KOPT-K1 (cell line): ENCODE measurements around the gene POU2F1.
"Not testable (repeated sequence)": the region's sequence is repeated elsewhere in the genome, so short reads cannot be mapped to it uniquely, and the experiment has no call there.

Source experiments
- H3K27ac ChIP-seq: fragments of 200-600 bp; sonication (generic); 2 replicates; pipeline ENCODE4 v1.5.1; 2016; ENCODE audit warnings: antibody characterized with exemption, mild to moderate bottlenecking, low read depth, low read length; ENCODE audit not compliant: poor library complexity, severe bottlenecking
- H3K36me3 ChIP-seq: fragments of 200-600 bp; sonication (generic); 2 replicates; pipeline ENCODE4 v1.5.1; 2017; ENCODE audit warnings: antibody characterized with exemption, mild to moderate bottlenecking, low read length, moderate library complexity; ENCODE audit not compliant: insufficient read depth
- H3K9me3 ChIP-seq: fragments of 200-600 bp; sonication (generic); 2 replicates; pipeline ENCODE4 v1.5.1; 2017; ENCODE audit warnings: antibody characterized with exemption, low read length, mild to moderate bottlenecking; ENCODE audit not compliant: insufficient read depth, poor library complexity, severe bottlenecking

The POU2F1 gene

DNA sequence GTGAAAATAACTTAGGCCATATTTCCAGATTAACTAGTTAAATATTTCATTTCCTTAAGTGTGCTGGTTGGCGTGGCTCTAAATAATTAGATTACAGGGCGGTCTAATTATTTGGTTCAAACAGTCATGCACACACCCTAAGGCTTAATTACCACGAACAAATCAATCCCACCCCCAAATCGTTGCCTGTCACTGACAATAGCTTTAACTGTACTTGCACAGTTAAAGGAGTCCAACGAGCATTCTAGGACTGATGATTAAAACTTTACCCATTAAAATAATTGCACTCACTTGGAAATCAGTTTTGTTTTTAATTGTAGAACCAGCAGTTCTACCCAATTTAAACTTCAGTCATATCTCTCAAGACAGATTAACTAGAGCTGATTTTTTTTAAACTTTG lies 1.5 kb upstream of the POU2F1 start:
- Histone ChIP-seq H3K9me3 (no peaks in the 10 kb centered on the region), H3K36me3 (no peaks in the 10 kb centered on the region), H3K27ac (peak overlapping the region; percentile 99)

DNA sequence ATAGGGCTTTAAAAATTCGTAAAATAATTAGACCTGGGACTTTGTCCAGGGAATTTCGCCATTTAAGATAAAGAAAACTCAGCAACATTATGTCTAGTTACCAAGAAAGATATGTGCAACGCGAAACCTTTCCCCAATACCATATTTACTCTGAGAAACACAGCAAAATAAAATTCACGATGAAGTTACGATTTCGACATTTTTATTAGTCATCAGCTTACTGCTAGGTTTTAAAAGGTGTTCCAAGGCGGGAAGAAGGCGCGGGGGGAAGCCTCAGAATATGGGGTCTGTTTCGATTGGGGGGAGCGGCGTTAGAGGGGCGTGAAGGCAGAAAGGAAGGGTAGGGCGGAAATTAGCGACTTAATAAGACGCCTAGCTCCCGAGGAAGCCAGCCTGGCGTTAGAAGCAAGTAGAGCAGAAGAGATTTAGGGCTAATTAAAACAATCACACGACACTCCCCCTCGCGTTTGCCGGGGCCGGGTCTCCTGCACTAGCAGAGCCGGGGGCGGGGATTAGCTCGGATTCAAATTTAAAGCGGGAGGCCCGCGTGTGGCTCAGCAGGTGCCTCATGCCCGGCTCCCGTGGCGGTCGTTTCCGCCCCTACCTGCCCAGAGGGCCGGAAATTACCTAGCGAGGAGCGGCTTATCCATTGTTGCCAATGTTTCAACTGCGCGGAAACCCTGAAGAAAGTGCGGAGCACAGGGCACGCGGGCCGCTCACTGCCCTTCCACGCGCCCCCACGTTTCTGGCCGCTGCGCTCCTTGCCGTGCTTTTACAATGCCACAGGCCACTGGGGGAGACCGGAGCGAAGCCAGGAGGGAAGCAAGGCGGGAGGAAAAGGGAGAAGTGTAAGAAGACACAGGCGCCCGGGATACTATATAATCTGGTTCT lies 795 bp upstream of the POU2F1 start:
- Histone ChIP-seq H3K9me3 (no peaks in the 10 kb centered on the region), H3K27ac (peak overlapping the region; percentile 99), H3K36me3 (no peaks in the 10 kb centered on the region)

DNA sequence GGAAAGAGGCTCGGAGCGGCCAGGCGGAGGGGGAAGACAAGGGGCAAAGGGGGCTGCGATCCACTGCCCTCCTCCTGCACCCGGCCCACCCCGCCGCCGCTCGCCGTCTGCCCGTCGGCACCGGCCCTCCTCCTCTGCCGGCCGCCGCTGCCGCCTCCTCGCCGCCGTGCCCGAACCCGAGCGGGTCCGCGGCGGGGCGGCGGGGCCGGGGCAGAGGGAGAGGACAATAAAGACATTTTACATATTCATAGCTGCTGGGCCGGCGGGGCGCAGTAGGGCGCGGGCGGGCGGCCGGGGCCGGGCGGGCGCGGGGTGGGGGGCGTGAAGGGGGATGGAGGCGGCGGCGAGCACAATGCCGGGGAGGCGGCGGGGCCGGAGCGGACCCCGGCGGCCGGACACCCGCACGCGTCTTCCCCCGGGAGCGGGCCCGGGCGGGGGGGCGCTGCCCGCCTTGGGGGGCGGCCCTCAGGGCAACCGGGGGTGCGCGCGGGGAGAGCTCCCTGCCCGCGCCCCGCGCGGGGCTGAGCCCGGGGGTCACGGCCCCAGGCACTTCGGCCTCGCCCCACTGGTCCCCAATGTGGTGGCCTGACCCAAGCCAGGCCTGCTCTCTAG lies 546 bp downstream of the POU2F1 start:
- peak overlapping the region; percentile 72 for H3K27ac ChIP-seq
- H3K9me3 ChIP-seq = no peaks in the 10 kb centered on the region
- H3K36me3 ChIP-seq = no peaks in the 10 kb centered on the region

DNA sequence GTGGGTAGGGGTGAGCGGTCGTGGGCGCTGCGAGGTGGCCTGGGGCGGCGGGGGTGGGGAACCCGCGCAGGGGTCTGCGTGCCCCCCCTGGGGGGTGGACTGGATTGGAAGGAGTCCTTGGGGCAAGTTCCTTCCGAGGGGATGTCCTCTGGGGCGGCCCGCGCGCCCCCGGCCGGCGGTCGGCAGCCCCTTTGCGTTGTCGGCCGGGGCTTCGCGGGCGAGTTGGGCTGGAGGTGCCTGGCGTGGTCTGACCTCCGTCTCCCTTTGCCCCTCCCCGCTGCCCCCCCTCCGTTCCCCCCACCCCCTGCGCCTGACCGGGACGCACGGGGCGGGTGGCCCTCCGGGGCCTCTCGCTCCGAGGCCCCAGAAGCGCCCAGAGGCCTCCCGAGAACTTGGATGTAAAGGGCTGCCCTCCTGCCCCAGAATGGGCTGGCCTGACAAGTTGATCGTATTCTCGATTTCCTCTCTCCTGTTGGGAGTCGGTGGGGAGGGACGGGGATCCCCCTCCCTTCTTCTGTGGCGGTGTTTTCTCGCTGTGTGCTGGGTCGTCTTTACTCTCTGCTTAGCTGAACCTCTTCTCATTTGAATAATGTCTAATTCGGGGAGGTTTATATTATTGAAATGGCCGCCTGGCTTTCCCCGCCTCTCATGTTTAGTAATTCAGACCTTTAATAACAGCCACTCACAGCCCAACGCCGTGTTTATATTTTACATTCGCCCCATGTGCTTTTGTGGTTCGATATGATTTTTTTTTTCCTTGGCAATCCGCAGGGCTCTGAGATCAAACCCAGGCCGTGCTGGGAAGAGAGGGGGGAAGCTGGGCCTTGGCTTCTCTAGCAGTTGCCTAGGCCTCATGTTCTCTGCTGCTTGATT lies 1.3 kb downstream of the POU2F1 start:
- Histone ChIP-seq H3K9me3 (no peaks in the 10 kb centered on the region), H3K27ac (peak overlapping the region; percentile 72), H3K36me3 (no peaks in the 10 kb centered on the region)

DNA sequence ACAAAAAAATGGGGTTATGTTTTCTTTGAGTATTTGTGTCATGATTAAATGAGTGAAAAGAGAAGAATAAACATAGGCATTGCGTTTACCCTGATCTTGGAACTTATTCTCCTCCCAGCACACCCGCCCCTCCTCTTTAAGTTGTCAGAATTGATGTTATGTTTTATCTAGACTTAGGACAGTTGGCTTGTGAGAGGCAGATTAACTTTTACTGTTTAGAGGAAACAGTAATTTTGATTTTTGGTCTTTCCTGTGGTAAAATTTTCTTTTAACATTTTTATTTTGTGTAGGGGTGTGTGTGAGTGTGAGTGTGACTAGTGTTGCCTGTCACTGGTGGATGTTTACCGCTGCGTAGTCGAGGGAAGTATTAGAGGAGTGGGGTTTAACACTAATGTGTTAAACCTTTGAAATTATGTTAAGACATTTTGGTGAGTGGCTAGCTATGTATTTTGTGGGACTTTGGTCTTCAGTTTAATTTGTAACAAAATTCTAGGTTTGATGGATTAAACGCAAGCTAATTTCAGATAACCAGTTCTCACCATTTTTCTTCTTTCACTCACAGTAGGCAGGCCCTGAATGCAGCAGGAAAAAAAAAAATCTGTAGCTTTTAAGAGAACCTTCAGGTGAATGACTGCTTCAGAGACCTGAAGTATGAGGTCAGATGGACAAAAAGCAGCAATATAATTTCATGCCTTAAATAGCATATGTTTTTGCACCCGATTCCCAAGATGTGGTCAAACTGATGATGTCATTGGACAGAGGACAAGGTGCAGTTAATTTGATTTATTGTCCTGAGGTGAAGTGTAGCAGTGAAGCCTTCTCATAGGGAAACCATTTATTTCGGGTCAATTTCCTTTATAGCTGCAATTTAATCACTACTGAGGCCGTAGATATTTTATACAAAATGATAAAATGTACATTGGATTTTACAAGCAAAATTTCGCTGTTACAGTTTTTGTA lies 2.7 kb downstream of the POU2F1 start:
- no peaks in the 10 kb centered on the region for H3K36me3 ChIP-seq
- H3K27ac ChIP-seq = no peak overlapping the region
- H3K9me3 ChIP-seq = no peaks in the 10 kb centered on the region

DNA sequence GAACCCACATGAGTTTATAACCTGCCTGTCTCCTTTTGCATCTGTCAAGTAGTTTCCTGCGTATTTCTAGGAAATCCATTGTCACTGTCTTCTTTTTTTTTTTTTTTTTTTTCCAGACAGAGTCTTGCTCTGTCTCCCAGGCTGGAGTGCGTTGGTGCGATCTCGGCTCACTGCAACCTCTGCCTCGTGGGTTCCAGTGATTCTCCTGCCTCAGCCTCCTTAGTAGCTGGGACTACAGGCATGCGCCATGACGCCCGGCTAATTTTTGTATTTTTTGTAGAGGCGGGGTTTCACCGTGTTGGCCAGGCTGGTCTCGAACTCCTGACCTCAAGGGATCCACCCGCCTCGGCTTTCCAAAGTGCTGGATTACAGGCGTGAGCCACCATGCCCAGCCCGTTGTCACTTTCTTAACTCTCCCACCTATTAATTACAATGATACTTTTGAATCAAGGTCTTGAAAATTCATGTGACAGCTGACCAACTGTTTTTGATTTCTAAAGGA lies 4.1 kb downstream of the POU2F1 start:
- H3K9me3 ChIP-seq, H3K36me3 ChIP-seq, H3K27ac ChIP-seq: not testable (repeated sequence)

DNA sequence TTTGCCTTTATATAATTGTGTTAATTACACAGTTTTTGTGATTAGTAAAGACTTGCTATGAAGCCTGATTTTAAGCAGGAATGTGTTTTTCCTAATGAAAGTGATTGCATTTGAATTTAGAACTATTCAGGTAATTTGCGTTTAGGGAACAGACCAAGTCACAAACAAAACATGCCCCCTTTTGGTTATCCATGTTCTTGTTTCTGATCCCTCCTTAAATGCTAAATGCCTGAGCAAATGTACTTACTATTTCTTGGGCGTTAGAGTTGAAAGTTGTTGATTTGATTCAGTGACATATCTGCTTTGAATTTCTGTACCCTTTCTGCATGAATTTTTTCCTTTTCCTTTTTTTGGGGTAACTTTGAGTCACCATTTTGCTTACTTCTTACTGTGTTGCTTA lies 5.2 kb downstream of the POU2F1 start:
- Histone ChIP-seq H3K9me3 (no peaks in the 10 kb centered on the region), H3K36me3 (no peaks in the 10 kb centered on the region), H3K27ac (no peak overlapping the region)

DNA sequence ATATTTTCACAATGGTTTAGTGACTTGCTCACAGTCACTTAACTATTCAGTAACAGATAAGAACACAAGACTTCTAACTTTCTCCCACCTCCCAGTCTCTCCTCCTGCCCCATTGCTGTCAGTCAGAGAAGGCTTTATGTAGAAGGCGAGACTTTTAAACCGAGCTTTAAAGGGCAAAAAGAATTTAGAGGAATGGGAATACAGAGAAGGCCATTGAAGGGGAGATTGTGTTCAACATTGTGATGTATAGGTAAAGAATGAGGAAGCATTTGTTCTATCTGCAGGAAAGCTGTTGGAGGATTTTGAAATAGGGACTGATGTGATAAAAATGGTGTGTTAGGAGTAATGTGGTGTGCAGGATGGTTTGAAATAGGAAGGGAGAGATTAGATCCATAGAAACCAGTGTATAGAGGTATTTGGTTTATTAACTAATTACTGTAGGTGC lies 7.3 kb downstream of the POU2F1 start:
- no peaks in the 10 kb centered on the region for H3K9me3 ChIP-seq
- H3K36me3 ChIP-seq = no peaks in the 10 kb centered on the region
- no peak overlapping the region for H3K27ac ChIP-seq

DNA sequence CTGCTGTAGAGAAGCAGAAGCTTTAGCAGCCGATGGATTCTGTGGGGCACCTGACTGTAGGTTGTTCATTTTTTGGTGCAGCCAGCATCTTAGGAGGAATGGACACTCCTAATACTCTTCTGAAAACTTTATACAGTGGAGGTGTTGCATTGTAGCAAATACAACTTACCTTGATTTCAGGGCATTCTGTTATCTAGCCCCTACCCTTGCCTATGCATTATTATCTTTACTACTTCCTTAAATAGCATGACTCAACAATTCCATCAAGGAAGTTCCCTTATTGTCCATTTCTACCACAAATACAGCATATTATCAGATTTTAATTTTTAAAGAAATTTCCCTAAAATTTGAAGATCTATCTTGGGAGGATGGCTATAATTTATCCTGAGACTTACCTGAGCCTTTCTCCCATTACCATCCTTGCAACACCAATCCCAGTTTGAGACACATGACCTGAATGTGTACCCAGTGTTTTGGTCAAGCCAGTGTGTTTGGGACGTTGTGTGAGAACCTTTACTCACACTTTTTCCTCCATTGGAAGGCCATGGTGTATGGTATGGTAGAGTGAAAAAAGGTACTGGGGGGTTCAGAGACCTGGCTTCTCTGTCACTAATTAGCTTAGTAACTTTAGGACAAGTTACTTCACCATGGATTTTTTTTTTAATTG lies 9.2 kb downstream of the POU2F1 start:
- H3K27ac ChIP-seq = no peak overlapping the region
- no peaks in the 10 kb centered on the region for H3K9me3 ChIP-seq
- H3K36me3 ChIP-seq = no peaks in the 10 kb centered on the region

DNA sequence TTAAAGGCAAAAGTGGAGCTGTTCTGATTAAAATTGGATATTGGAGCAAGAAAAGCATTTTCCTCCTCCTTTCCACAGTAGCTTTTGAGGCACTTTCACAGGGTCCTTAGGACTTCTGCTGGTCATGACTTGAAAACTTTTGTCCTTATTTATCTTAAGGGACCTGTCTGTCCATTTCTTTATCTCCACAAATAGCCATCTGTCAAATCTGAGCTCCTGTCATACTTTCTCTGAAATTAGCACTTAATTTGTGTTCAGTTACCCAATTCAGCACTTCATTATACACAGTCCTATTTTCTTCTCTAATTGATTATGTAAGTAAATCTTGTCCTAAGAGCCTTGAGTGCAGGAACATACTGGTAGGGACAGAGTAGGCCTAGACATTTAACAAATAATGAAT lies 9.8 kb downstream of the POU2F1 start:
- H3K36me3 ChIP-seq = no peaks in the 10 kb centered on the region
- no peaks in the 10 kb centered on the region for H3K9me3 ChIP-seq
- no peak overlapping the region for H3K27ac ChIP-seq

DNA sequence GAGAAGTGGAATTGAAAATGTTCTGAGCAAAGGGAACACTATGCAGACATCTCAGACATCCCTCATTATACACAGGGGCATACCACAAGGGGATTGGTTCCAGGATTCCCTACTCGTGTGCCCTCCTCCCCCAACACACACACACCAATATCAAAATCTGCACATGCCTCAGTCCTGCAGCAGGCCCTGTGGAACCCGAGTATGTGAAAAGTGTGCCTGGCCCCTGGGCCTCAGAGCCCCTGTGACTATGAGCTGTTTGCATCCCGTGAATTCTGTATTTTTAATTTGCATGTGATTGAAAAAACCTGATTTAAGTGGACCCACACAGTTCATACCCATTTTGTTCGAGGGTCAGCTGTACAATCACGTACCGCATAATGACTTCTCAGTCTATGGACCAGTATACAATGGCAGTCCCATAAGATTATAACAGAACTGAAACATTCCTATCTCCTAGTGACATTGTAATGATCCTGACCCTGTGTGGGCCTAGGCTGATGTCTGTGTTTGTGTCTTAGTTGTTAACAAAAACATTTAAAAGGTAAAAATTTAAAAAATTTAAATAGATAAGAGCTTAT lies 11.3 kb downstream of the POU2F1 start:
- Histone ChIP-seq H3K36me3 (no peaks in the 10 kb centered on the region), H3K27ac (no peak overlapping the region), H3K9me3 (no peaks in the 10 kb centered on the region)

DNA sequence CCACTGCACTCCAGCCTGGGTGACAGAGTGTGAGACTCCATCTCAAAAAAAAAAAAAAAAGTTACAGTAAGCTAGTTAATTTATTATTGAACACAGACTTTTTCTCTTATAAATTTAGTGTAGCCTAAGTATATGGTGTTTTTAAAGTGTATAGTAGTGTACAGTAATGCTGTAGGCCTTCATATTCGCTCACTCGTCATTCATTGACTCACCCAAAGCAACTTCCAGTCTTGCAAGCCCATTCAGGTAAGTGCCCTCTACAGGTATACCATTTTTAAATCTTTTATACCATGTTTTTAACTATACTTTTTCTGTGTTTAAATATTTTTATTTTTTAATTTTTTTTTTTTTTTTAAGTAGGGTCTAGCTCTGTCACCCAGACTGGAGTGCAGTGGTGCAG lies 12.1 kb downstream of the POU2F1 start:
- H3K9me3 ChIP-seq = no peaks in the 10 kb centered on the region
- no peak overlapping the region for H3K27ac ChIP-seq
- H3K36me3 ChIP-seq = no peaks in the 10 kb centered on the region

DNA sequence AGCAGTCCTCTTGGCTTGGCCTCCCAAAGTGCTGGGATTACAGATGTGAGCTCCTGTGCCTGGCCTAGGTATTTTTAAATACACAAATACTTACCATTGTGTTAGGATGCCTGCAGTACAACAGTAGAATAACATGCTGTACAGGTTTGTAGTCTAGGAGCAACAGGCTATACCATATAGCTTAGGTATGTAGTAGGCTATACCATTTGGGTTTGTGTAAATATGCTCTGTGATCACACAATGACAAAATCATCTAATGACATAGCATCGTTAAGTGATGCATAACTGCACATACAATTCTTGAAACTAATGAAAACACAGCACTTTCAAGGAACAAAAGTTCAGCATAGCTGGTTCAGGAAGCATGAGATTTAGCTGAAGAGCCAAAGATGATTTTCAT lies 12.7 kb downstream of the POU2F1 start:
- Histone ChIP-seq H3K27ac (no peak overlapping the region), H3K36me3 (no peaks in the 10 kb centered on the region), H3K9me3 (no peaks in the 10 kb centered on the region)
